Measurements from ENCODE around the gene FZD4.
A peak's percentile ranks its signal among the peaks of the same experiment; 100 is the strongest.

- TF ChIP-seq POLR2AphosphoS5 (IDR thresholded peaks at IDR 0.05) (peak; percentile 26 to 60), CTCF (IDR thresholded peaks at IDR 0.05) (no peak), EP300 (IDR thresholded peaks at IDR 0.05) (no peak)
Measured at GRCh38 chr11:86978247-86978646, 23.1 kb upstream of the FZD4 start.
